ENCODE measurements around the gene ATG2A. TPM values are rescaled to one million over a fixed set of nuclear protein-coding genes. Genes with fewer than 3 reads are reported as not detected.

ATG2A gene
- total and polyA plus RNA-seq, 2 donors from 2014 or later, result 16.8 to 26.9 TPM

DNA sequence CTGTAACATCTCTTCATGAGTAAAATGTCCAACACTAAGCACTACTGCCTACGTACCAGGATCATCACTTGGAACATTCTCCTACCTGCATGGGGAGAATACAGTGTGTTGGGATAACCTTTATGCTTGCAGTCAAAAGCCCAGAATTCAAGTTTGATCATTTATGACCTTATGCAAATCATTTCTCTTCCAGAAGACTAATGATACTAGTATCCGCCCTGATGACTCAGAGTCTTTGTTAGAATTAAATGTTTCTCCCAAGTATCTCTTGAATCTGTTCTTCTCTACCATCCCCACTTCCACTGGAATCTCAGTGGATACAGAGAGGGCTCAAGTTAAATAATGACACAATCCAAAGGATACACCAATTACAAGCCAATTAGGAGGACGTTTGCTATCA lies 42.5 kb upstream of the ATG2A start:
- no peak for TF ChIP-seq CTCF (IDR thresholded peaks at IDR 0.05; ENCODE audit: borderline replicate concordance, extremely low read depth, insufficient read depth)
- intact Hi-C loops (cut with DNase I), result no loop called here
- H3K9me3 ChIP-seq (ENCODE audit: control insufficient read depth in 2 of 3, insufficient read depth in 1 of 3, low read length in 3 of 3), result no peaks in the 10 kb centered on the region

DNA sequence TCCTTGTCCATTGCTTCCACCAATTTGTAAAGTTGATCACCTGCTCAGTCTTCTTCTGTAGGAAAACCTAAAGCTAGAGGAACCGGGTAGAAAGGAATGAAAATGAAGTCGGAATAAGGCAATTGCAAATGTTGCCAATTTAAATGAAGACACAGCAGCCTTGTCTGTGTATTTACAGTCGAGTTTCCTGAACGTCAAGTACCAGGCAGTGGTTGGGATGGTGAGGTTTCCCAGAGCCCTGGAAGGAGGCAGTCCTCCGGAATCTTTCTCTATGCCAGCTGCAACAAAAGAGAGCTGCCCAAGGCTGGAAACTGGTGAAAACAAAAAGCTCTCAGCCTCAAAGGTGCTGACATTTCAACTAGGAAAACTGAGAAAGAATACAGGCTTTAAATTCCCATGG lies 37.2 kb upstream of the ATG2A start:
- intact Hi-C loops (cut with DNase I), result no loop called here

More for the DNA sequence above, 42.5 kb upstream of the ATG2A start:
- no peak overlapping the region for H3K27ac ChIP-seq (ENCODE audit: low read depth in 2 of 2, low read length in 2 of 2)
- DNase-seq (no peak), FAIRE-seq (no peak)
- H3K4me3 ChIP-seq (ENCODE audit: low read length in 3 of 3), result no peak overlapping the region
- no peak overlapping the region for H3K9ac ChIP-seq (ENCODE audit: low read length in 3 of 3)
- peaks cover 0 to 2% (median 0%) of the 10 kb centered on the region in 3 donors for H3K4me1 ChIP-seq (ENCODE audit: control insufficient read depth in 2 of 3, insufficient read depth in 2 of 3, low read depth in 1 of 3, low read length in 3 of 3)
- no peaks in the 10 kb centered on the region for H3K36me3 ChIP-seq (ENCODE audit: control insufficient read depth in 2 of 3, insufficient read depth in 3 of 3, low read length in 3 of 3)
- H3K27me3 ChIP-seq (ENCODE audit: control insufficient read depth, insufficient read depth, low read length), result no peaks in the 10 kb centered on the region

GRCh38 chr11:64951529-64951928 lies 34.5 kb upstream of the ATG2A start:
- DNase-seq (no peak), FAIRE-seq (no peak)
- no peaks in the 10 kb centered on the region for H3K27me3 ChIP-seq (ENCODE audit: control insufficient read depth, insufficient read depth, low read length)
- no peak overlapping the region for H3K9ac ChIP-seq (ENCODE audit: low read length in 3 of 3)
- no peak for TF ChIP-seq CTCF (IDR thresholded peaks at IDR 0.05; ENCODE audit: borderline replicate concordance, extremely low read depth, insufficient read depth)
- no peaks in the 10 kb centered on the region for H3K9me3 ChIP-seq (ENCODE audit: control insufficient read depth in 2 of 3, insufficient read depth in 1 of 3, low read length in 3 of 3)
- no peak overlapping the region for H3K27ac ChIP-seq (ENCODE audit: low read depth in 2 of 2, low read length in 2 of 2)
- H3K4me3 ChIP-seq (ENCODE audit: low read length in 3 of 3), result no peak overlapping the region
- intact Hi-C loops (cut with DNase I), result no loop called here
- no peaks in the 10 kb centered on the region for H3K36me3 ChIP-seq (ENCODE audit: control insufficient read depth in 2 of 3, insufficient read depth in 3 of 3, low read length in 3 of 3)
- peaks cover 0 to 2% (median 0%) of the 10 kb centered on the region in 3 donors for H3K4me1 ChIP-seq (ENCODE audit: control insufficient read depth in 2 of 3, insufficient read depth in 2 of 3, low read depth in 1 of 3, low read length in 3 of 3)

More for the DNA sequence above, 37.2 kb upstream of the ATG2A start:
- Histone ChIP-seq H3K4me3 (ENCODE audit: low read length in 3 of 3) (no peak overlapping the region), H3K36me3 (ENCODE audit: control insufficient read depth in 2 of 3, insufficient read depth in 3 of 3, low read length in 3 of 3) (no peaks in the 10 kb centered on the region), H3K4me1 (ENCODE audit: control insufficient read depth in 2 of 3, insufficient read depth in 2 of 3, low read depth in 1 of 3, low read length in 3 of 3) (peaks cover 0 to 2% (median 0%) of the 10 kb centered on the region in 3 donors), H3K9me3 (ENCODE audit: control insufficient read depth in 2 of 3, insufficient read depth in 1 of 3, low read length in 3 of 3) (no peaks in the 10 kb centered on the region), H3K27me3 (ENCODE audit: control insufficient read depth, insufficient read depth, low read length) (no peaks in the 10 kb centered on the region), H3K9ac (ENCODE audit: low read length in 3 of 3) (no peak overlapping the region), H3K27ac (ENCODE audit: low read depth in 2 of 2, low read length in 2 of 2) (no peak overlapping the region)
- DNase-seq, result no peak
- TF ChIP-seq CTCF (IDR thresholded peaks at IDR 0.05; ENCODE audit: borderline replicate concordance, extremely low read depth, insufficient read depth), result no peak
- no peak for FAIRE-seq

- Histone ChIP-seq H3K9me3 (ENCODE audit: control insufficient read depth in 2 of 3, insufficient read depth in 1 of 3, low read length in 3 of 3) (no peaks in the 10 kb centered on the region), H3K27me3 (ENCODE audit: control insufficient read depth, insufficient read depth, low read length) (no peaks in the 10 kb centered on the region), H3K9ac (ENCODE audit: low read length in 3 of 3) (no peak overlapping the region), H3K4me3 (ENCODE audit: low read length in 3 of 3) (no peak overlapping the region), H3K36me3 (ENCODE audit: control insufficient read depth in 2 of 3, insufficient read depth in 3 of 3, low read length in 3 of 3) (no peaks in the 10 kb centered on the region), H3K27ac (ENCODE audit: low read depth in 2 of 2, low read length in 2 of 2) (no peak overlapping the region), H3K4me1 (ENCODE audit: control insufficient read depth in 2 of 3, insufficient read depth in 2 of 3, low read depth in 1 of 3, low read length in 3 of 3) (no peaks in the 10 kb centered on the region)
- FAIRE-seq, result no peak
- intact Hi-C loops (cut with DNase I), result no loop called here
- no peak for TF ChIP-seq CTCF (IDR thresholded peaks at IDR 0.05; ENCODE audit: borderline replicate concordance, extremely low read depth, insufficient read depth)
- DNase-seq, result no peak
These were observed 30.3 kb upstream of the ATG2A start for GRCh38 chr11:64947208-64947814.
